Endodermal cell (in vitro differentiated cells): ENCODE data around the gene P4HA1. TPM values are rescaled to one million over a fixed set of nuclear protein-coding genes. Genes with fewer than 3 reads are reported as not detected.

Experiments
- DNase-seq: peaks from one replicate; pipeline ENCODE4 v3.0.0-alpha.2; 2017
- H3K27ac ChIP-seq: 2 replicates; pipeline ENCODE4 v1.5.1; 2013; ENCODE audit warnings: mild to moderate bottlenecking, low read depth, low read length, moderate library complexity
- H3K27me3 ChIP-seq: 2 replicates; pipeline ENCODE4 v1.6.1; 2013; ENCODE audit warnings: mild to moderate bottlenecking, low read length, moderate library complexity; ENCODE audit not compliant: insufficient read depth, control insufficient read depth, poor library complexity, severe bottlenecking
- H3K36me3 ChIP-seq: 2 replicates; pipeline ENCODE4 v1.7.0; 2013; ENCODE audit warnings: mild to moderate bottlenecking, low read length, moderate library complexity; ENCODE audit not compliant: control insufficient read depth, insufficient read depth
- H3K4me1 ChIP-seq: one replicate; pipeline ENCODE4 v1.7.0; 2013; ENCODE audit warnings: low read length; ENCODE audit not compliant: control insufficient read depth, insufficient read depth
- H3K4me3 ChIP-seq: 2 replicates; pipeline ENCODE4 v1.5.1; 2013; ENCODE audit warnings: mild to moderate bottlenecking, low read length, moderate library complexity
- H3K9ac ChIP-seq: 2 replicates; pipeline ENCODE4 v1.6.1; 2013; ENCODE audit warnings: mild to moderate bottlenecking, low read length, moderate library complexity; ENCODE audit not compliant: poor library complexity, severe bottlenecking; ENCODE audit errors: extremely low read depth
- H3K9me3 ChIP-seq: 2 replicates; pipeline ENCODE4 v1.6.1; 2013; ENCODE audit warnings: mild to moderate bottlenecking, low read length, moderate library complexity; ENCODE audit not compliant: control insufficient read depth
- H3K27ac Mint-ChIP-seq: 2 replicates; pipeline ENCODE4 v1.8.0; 2020; ENCODE audit warnings: mixed read lengths
- H3K27me3 Mint-ChIP-seq: 2 replicates; pipeline ENCODE4 v1.8.0; 2021; ENCODE audit warnings: mild to moderate bottlenecking, mixed read lengths; ENCODE audit not compliant: insufficient read depth
- H3K36me3 Mint-ChIP-seq: 2 replicates; pipeline ENCODE4 v1.8.0; 2020; ENCODE audit warnings: low read depth, mixed read lengths
- H3K4me1 Mint-ChIP-seq: 2 replicates; pipeline ENCODE4 v1.8.0; 2020; ENCODE audit warnings: mixed read lengths
- H3K4me3 Mint-ChIP-seq: 2 replicates; pipeline ENCODE4 v1.8.0; 2020; ENCODE audit warnings: mild to moderate bottlenecking, moderate library complexity, mixed read lengths
- H3K9me3 Mint-ChIP-seq: 2 replicates; pipeline ENCODE4 v1.8.0; 2020; ENCODE audit warnings: mild to moderate bottlenecking, mixed read lengths
- CTCF ChIP-seq: fragments of 200-600 bp; sonication (generic); conservative IDR thresholded peaks from 2 replicates; pipeline ENCODE4 v1.5.0; 2021; ENCODE audit warnings: antibody characterized with exemption, mild to moderate bottlenecking
- WGBS, 2 experiments: methylation state at CpG; one replicate each; pipeline versions ENCODE4 v1.1.5 to v1.1.7; 2013; ENCODE audit warnings: missing lambda C conversion rate in 2 of 2, mixed read lengths in 1 of 2; ENCODE audit not compliant: insufficient coverage in 1 of 2, insufficient read length in 1 of 2; 5-methylcytosine and 5-hydroxymethylcytosine counted together
- total RNA-seq, 2 donors: library from RNA; stranded (reverse); fragmentation: NEBNext Ultra II Directional in 1 of 2; extraction: Animal tissue kit (Norgen Biotek cat#: 25700) in 1 of 2; gene quantifications; 2 replicates in 1 of 2; 3 replicates in 1 of 2; pipeline ENCODE4 v1.2.1, GENCODE V29; 2021

The P4HA1 gene
- total RNA-seq, 2 donors from 2014 or later: 45.1 to 46.9 TPM

DNA sequence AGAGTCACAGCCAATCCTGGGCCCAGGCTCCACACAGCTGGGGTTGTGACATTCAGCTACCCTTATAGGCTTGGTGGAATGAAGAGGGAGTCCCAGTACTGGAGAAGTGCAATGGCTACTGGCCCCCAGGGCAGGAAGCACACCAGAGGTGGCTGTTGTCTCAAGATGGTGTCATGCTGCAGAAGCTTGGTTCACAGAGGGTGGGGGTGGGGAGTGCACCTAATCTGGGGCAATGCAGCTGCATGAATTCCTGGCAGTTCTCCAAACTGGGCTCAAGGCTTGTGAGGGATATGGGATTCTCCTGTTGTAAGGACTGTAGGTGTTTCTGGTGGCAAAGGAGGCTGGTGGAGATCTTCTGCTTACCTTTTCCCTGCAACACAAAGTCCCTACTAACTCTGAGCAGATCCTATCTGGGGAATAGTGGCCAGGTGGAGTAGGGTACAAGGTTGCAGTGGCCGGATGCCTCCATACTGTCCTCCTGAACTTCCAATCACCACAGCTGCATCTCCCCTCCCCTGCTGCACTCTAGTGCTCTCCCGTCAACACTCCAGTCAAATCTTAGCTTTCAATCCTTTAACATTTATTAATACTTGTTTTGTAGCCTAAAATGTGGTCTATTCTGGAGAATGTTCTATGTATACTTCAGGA, 114.7 kb downstream of the P4HA1 start:
- Histone ChIP-seq H3K27ac (no peak overlapping the region), H3K4me1 (no peaks in the 10 kb centered on the region), H3K36me3 (peaks cover under 1% of the 10 kb centered on the region), H3K27me3 (no peaks in the 10 kb centered on the region), H3K9me3 (peaks cover 34% of the 10 kb centered on the region), H3K4me3 (no peak overlapping the region), H3K9ac (no peak overlapping the region)
- Mint-ChIP-seq H3K36me3 (peaks cover 5% of the 10 kb centered on the region), H3K9me3 (peaks cover 32% of the 10 kb centered on the region), H3K27ac (no peak overlapping the region), H3K4me3 (no peak overlapping the region), H3K27me3 (no peaks in the 10 kb centered on the region), H3K4me1 (peaks cover 2% of the 10 kb centered on the region)
- DNase-seq: no peak
- WGBS, 2 experiments: 94 to 100% methylated on average over 1 to 2 of the region's 2 CpGs
- no peak for TF ChIP-seq CTCF

- no peak for DNase-seq
- no peaks in the 10 kb centered on the region for H3K4me1 ChIP-seq
- Mint-ChIP-seq H3K27ac (no peak overlapping the region), H3K27me3 (no peaks in the 10 kb centered on the region), H3K9me3 (peaks cover 38% of the 10 kb centered on the region), H3K4me3 (no peak overlapping the region), H3K4me1 (peaks cover 2% of the 10 kb centered on the region), H3K36me3 (peaks cover 7% of the 10 kb centered on the region)
- no peaks in the 10 kb centered on the region for H3K27me3 ChIP-seq
- H3K27ac ChIP-seq: no peak overlapping the region
- no peaks in the 10 kb centered on the region for H3K36me3 ChIP-seq
- peaks cover 41% of the 10 kb centered on the region for H3K9me3 ChIP-seq
- WGBS, 2 experiments: 90 to 91% methylated on average over 2 to 4 of the region's 4 CpGs
- H3K9ac ChIP-seq: no peak overlapping the region
- H3K4me3 ChIP-seq: no peak overlapping the region
- no peak for TF ChIP-seq CTCF
Observed at GRCh38 chr10:72981028-72981881, 115.4 kb downstream of the P4HA1 start.

DNA sequence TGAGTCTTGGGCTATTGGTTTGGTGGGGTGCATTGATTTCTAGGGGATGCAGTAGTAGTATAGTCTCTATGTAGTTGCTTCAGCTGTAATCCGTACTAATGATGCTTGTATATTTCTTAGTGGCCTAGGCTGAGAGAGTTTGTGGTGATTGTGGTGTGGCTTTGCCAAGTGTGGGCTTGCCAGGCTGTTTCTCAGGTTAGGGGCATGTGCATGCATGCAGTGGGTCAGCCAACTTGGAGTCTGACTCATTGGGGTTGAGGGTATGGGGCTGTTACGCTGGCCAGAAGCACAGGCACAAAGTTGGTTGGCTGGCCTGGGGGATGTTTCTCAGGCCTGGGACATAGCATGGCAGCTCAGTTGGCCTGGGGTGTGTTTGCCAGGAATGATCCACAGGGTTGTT, 116.3 kb downstream of the P4HA1 start:
- WGBS, 2 experiments: 91% methylated on average over 2 of the region's 2 CpGs; no CpG with 5 or more reads in 1 of the 2 experiments
- peaks cover 50% of the 10 kb centered on the region for H3K9me3 ChIP-seq
- peaks cover 2% of the 10 kb centered on the region for H3K4me1 Mint-ChIP-seq
- H3K27ac Mint-ChIP-seq: no peak overlapping the region
- TF ChIP-seq CTCF: no peak
- H3K36me3 Mint-ChIP-seq: peaks cover 7% of the 10 kb centered on the region
- no peaks in the 10 kb centered on the region for H3K36me3 ChIP-seq
- no peaks in the 10 kb centered on the region for H3K4me1 ChIP-seq
- H3K27me3 ChIP-seq: no peaks in the 10 kb centered on the region
- H3K4me3 Mint-ChIP-seq: no peak overlapping the region
- peaks cover 46% of the 10 kb centered on the region for H3K9me3 Mint-ChIP-seq
- no peaks in the 10 kb centered on the region for H3K27me3 Mint-ChIP-seq
- DNase-seq: no peak
- H3K4me3 ChIP-seq: no peak overlapping the region
- no peak overlapping the region for H3K27ac ChIP-seq
- no peak overlapping the region for H3K9ac ChIP-seq
